ENCODE results near the gene OR6F1. TPM values are rescaled to one million over a fixed set of nuclear protein-coding genes. Genes with fewer than 3 reads are reported as not detected.

OR6F1 gene
- polyA plus RNA-seq, 3 donors: not detected

Other genes with a start within 250 kb of the OR6F1 start
- gene OR2C3, start 180.2 kb downstream of the OR6F1 start, polyA plus RNA-seq (ENCODE audit: insufficient read length in 3 of 3): 1 to 10 TPM in 1 of 3 donors, under 1 TPM in 2; 0.48 to 1.3 (median 0.71) TPM
- 1 to 10 TPM in 1 of 3 donors, under 1 TPM in 2; 0.69 to 1.1 (median 0.71) TPM for gene GCSAML, start 167.5 kb downstream of the OR6F1 start, polyA plus RNA-seq (ENCODE audit: insufficient read length in 3 of 3)
- gene OR2G2, start 128.3 kb downstream of the OR6F1 start, polyA plus RNA-seq (ENCODE audit: insufficient read length in 3 of 3): not detected
- not detected for gene OR2G3, start 111.1 kb downstream of the OR6F1 start, polyA plus RNA-seq (ENCODE audit: insufficient read length in 3 of 3)
- not detected for gene OR13G1, start 36.9 kb downstream of the OR6F1 start, polyA plus RNA-seq (ENCODE audit: insufficient read length in 3 of 3)
- gene OR14K1, start 22.0 kb upstream of the OR6F1 start, polyA plus RNA-seq (ENCODE audit: insufficient read length in 3 of 3): not detected
- gene OR14A2, start 31.5 kb upstream of the OR6F1 start, polyA plus RNA-seq (ENCODE audit: insufficient read length in 3 of 3): not detected
- gene OR1C1, start 43.9 kb upstream of the OR6F1 start, polyA plus RNA-seq (ENCODE audit: insufficient read length in 3 of 3): under 1 TPM in 1 of 3 donors, not detected in 2; 0.12 TPM
- not detected for gene OR14A16, start 107.5 kb upstream of the OR6F1 start, polyA plus RNA-seq (ENCODE audit: insufficient read length in 3 of 3)
- gene OR11L1, start 125.2 kb upstream of the OR6F1 start, polyA plus RNA-seq (ENCODE audit: insufficient read length in 3 of 3): not detected
- gene TRIM58, start 140.5 kb upstream of the OR6F1 start, polyA plus RNA-seq (ENCODE audit: insufficient read length in 3 of 3): 1 to 10 TPM; 1.2 to 1.6 (median 1.5) TPM
- gene OR2W3, start 178.9 kb upstream of the OR6F1 start, polyA plus RNA-seq (ENCODE audit: insufficient read length in 3 of 3): under 1 TPM in 2 of 3 donors, not detected in 1; 0.47 to 0.50 TPM
- gene OR2T8, start 203.6 kb upstream of the OR6F1 start, polyA plus RNA-seq (ENCODE audit: insufficient read length in 3 of 3): not detected
- gene OR2AJ1, start 208.2 kb upstream of the OR6F1 start, polyA plus RNA-seq (ENCODE audit: insufficient read length in 3 of 3): not detected
- not detected for gene OR2L8, start 232.2 kb upstream of the OR6F1 start, polyA plus RNA-seq (ENCODE audit: insufficient read length in 3 of 3)
- gene OR2AK2, start 248.6 kb upstream of the OR6F1 start, polyA plus RNA-seq (ENCODE audit: insufficient read length in 3 of 3): not detected